HEK293T (cell line): ENCODE results near the gene LGR5.

Experiments used
- ARNT ChIP-seq: fragments of 450-650 bp; IDR thresholded peaks from 2 replicates; pipeline ENCODE4 v1.6.1; 2017; ENCODE audit warnings: mild to moderate bottlenecking
- BHLHE40 ChIP-seq: fragments of 450-650 bp; IDR thresholded peaks from 2 replicates; pipeline ENCODE4 v1.6.1; 2016; ENCODE audit warnings: mild to moderate bottlenecking, moderate library complexity, borderline replicate concordance
- CTBP1 ChIP-seq: fragments of 450-650 bp; IDR thresholded peaks from 2 replicates; pipeline ENCODE4 v1.6.1; 2016; ENCODE audit warnings: borderline replicate concordance
- FOXA1 ChIP-seq: fragments of 450-650 bp; IDR thresholded peaks from 2 replicates; pipeline ENCODE4 v1.6.1; 2016; ENCODE audit warnings: mild to moderate bottlenecking
- HDGF ChIP-seq: fragments of 450-650 bp; IDR thresholded peaks from 2 replicates; pipeline ENCODE4 v1.6.1; 2017; ENCODE audit warnings: antibody characterized with exemption, borderline replicate concordance
- L3MBTL2 ChIP-seq: fragments of 450-650 bp; conservative IDR thresholded peaks from 2 replicates; pipeline ENCODE4 v1.6.1; 2016; ENCODE audit warnings: mild to moderate bottlenecking
- LEF1 ChIP-seq: fragments of 450-650 bp; IDR thresholded peaks from 2 replicates; pipeline ENCODE4 v1.6.1; 2017; ENCODE audit warnings: mild to moderate bottlenecking, borderline replicate concordance
- SP1 ChIP-seq: fragments of 450-650 bp; IDR thresholded peaks from 2 replicates; pipeline ENCODE4 v1.6.1; 2017
- SUZ12 ChIP-seq: fragments of 450-650 bp; IDR thresholded peaks from 2 replicates; pipeline ENCODE4 v1.6.1; 2016; ENCODE audit warnings: mild to moderate bottlenecking
- TARDBP ChIP-seq: fragments of 450-650 bp; IDR thresholded peaks from 2 replicates; pipeline ENCODE4 v1.6.1; 2016

DNA sequence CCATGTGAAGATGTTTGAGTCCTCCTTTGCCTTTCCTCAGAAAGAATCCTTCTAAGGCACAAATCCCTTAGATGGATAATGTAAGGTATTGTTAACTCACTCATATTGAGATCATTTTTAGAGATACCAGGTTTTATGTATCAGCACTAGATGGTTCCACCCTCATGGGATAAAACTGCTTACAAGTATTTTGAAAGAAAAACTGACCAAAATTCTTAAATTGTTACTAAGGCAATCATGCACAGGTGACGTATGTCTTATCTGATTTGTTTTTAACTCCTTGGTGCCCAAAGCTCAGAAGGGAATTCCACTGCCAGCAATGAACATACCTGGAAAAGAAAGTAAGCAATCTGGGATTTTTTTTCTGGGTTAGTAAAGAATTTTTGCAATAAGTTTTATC is 145.6 kb downstream of the LGR5 start:
- TF ChIP-seq SUZ12 (no peak), BHLHE40 (no peak), LEF1 (no peak), SP1 (no peak), L3MBTL2 (no peak), CTBP1 (no peak), TARDBP (no peak), FOXA1 (no peak), ARNT (no peak), HDGF (no peak)
